Measurements from ENCODE around the gene COPE.

DNA sequence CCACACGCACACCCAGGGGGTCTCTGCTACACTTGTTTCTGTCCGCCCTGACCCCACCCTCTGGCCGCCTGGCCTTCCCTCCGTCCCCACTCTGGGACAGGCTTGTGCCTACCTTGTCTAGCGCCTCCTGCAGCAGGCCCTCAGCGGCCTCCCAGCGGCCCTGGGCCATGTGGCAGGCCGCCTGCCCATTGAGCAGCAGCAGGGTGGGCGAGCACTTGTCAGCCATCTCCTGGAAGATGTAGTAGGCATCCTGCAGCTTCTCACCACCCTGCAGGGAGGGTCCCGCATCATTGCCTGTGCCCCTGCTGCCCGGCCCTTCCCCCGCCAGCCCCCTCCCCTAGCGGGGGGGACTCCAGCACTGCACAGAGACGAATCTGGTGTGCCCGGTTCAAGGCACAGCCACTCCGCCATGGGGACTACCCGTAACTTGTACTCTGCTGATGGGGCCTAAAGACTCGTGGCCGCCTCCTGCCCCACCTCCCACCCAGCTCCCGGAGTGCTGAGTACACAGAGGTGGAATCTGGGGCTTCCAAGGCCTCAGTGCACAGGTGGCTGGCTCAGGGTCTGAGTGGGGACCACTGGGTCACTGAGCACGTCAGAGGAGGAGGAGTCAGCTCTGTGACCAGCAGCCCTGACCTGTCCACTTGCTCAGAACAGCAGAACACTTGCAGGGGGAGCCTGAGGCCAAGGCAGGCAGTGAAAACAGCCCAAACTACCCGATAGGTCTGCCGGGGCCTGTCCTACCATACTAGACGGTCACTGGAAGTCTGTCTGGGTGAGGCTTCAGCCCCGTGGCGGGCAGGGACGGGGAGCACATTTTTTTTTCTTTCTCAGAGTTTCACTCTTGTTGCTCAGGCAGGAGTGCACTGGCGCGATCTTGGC lies 15.8 kb downstream of the COPE start:
- TF ChIP-seq EZH2 (IDR thresholded peaks at IDR 0.05; ENCODE audit: low read length), result no peak
- TF ChIP-seq, protein P1, sequence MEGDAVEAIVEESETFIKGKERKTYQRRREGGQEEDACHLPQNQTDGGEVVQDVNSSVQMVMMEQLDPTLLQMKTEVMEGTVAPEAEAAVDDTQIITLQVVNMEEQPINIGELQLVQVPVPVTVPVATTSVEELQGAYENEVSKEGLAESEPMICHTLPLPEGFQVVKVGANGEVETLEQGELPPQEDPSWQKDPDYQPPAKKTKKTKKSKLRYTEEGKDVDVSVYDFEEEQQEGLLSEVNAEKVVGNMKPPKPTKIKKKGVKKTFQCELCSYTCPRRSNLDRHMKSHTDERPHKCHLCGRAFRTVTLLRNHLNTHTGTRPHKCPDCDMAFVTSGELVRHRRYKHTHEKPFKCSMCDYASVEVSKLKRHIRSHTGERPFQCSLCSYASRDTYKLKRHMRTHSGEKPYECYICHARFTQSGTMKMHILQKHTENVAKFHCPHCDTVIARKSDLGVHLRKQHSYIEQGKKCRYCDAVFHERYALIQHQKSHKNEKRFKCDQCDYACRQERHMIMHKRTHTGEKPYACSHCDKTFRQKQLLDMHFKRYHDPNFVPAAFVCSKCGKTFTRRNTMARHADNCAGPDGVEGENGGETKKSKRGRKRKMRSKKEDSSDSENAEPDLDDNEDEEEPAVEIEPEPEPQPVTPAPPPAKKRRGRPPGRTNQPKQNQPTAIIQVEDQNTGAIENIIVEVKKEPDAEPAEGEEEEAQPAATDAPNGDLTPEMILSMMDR (optimal IDR thresholded peaks at IDR 0.05 in 1 of 3, IDR thresholded peaks at IDR 0.05 in 1 of 3, conservative IDR thresholded peaks at IDR 0.05 in 1 of 3; ENCODE audit: extremely low read depth in 1 of 3, insufficient read depth in 2 of 3, low read length in 3 of 3), result no peak
